ENCODE measurements around the gene SMIM10L2A. TPM values are rescaled to one million over a fixed set of nuclear protein-coding genes. Genes with fewer than 3 reads are reported as not detected.

Gene SMIM10L2A
- under 0.01 and 0.29 TPM in 2 replicates for total RNA-seq

DNA sequence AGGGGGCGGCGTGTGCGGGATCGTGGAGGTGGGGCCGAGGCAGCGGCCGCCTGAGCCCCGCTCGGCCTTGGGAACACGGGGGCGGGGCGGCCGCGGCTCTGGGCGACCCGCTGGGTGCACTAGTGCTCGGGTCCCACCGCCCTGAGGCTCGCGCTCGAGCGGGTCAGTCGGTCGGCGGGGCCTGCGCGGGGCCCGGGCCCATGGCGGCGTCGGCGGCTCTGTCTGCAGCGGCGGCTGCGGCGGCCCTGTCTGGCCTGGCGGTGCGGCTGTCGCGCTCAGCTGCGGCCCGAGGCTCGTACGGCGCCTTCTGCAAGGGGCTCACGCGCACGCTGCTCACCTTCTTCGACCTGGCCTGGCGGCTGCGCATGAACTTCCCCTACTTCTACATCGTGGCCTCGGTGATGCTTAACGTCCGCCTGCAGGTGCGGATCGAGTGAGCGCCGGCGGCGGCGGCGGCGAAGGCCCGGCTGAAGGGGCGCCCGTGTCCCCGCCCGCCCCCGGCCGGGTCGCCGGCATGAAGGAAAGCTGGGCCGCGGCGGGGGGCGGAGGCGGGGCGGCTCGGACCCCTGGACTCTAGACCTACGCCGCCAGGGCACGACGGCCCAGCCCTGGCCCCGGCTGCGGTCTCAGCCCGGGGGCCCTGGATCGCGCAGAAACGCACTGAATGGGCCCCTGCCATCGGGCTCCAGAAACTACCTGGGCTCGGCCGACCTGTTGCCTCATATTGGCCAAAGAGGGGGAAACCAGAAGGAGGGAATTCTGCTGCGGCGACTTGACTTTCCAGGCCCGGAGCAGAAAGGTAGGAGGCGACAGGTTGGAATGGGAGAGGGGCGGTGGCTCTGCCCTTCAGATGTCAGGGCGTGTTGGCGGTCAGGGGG, at the start of gene SMIM10L2A:
SMIM10L2A (plus strand) TSS at position 13 of the 878 bp plus-strand sequence; CDS start at position 201, 188 bp downstream.
- Histone ChIP-seq H2AFZ (ENCODE audit: low read length) (no peak within 1 kb of the TSS), H3K4me2 (ENCODE audit: insufficient read depth, low read length) (peak within 1 kb of the TSS; percentile 39), H4K20me1 (ENCODE audit: insufficient read depth, low read length) (no peaks in the 10 kb centered on the region), H3K36me3 (ENCODE audit: insufficient read depth, low read length) (no peaks in the 10 kb centered on the region), H3K4me1 (ENCODE audit: insufficient read depth, low read length) (no peaks in the 10 kb centered on the region), H3K27me3 (ENCODE audit: insufficient read depth, low read length) (no peaks in the 10 kb centered on the region), H3K79me2 (ENCODE audit: insufficient read depth, low read length) (no peaks in the 10 kb centered on the region), H3K27ac (ENCODE audit: low read depth, low read length) (no peak within 1 kb of the TSS), H3K9me3 (ENCODE audit: low read depth, low read length) (no peaks in the 10 kb centered on the region), H3K4me3 (ENCODE audit: insufficient read depth, low read length) (peak within 1 kb of the TSS; percentile 42)
- no peak for DNase-seq (ENCODE audit: insufficient read length, low spot score, missing footprints)
- TF ChIP-seq, protein P1, sequence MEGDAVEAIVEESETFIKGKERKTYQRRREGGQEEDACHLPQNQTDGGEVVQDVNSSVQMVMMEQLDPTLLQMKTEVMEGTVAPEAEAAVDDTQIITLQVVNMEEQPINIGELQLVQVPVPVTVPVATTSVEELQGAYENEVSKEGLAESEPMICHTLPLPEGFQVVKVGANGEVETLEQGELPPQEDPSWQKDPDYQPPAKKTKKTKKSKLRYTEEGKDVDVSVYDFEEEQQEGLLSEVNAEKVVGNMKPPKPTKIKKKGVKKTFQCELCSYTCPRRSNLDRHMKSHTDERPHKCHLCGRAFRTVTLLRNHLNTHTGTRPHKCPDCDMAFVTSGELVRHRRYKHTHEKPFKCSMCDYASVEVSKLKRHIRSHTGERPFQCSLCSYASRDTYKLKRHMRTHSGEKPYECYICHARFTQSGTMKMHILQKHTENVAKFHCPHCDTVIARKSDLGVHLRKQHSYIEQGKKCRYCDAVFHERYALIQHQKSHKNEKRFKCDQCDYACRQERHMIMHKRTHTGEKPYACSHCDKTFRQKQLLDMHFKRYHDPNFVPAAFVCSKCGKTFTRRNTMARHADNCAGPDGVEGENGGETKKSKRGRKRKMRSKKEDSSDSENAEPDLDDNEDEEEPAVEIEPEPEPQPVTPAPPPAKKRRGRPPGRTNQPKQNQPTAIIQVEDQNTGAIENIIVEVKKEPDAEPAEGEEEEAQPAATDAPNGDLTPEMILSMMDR (IDR thresholded peaks at IDR 0.05; ENCODE audit: extremely low read depth, low read depth, low read length), result no peak

DNA sequence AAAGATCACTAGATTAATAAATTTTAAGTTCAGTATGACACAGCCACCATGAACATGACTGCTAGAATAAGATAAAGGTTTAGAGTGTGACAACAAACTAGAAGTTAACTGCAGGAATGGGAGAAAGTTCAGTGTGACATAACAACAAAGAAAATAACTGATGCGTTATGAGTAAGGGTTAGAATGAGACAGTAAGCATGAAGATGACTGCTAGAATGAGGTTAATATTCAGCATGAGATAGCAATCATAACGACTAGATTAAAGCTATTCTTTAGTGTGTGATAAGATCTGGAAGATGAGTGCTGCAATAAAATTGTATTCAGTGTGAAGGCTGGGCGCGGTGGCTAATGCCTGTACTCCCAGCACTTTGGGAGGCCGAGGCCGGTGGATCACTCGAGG, 48.4 kb upstream of the SMIM10L2A start:
- no peaks in the 10 kb centered on the region for H4K20me1 ChIP-seq (ENCODE audit: insufficient read depth, low read length)
- H3K9me3 ChIP-seq (ENCODE audit: low read depth, low read length), result no peaks in the 10 kb centered on the region
- H3K4me1 ChIP-seq (ENCODE audit: insufficient read depth, low read length), result no peaks in the 10 kb centered on the region
- no peak overlapping the region for H2AFZ ChIP-seq (ENCODE audit: low read length)
- H3K27me3 ChIP-seq (ENCODE audit: insufficient read depth, low read length), result no peaks in the 10 kb centered on the region
- H3K4me2 ChIP-seq (ENCODE audit: insufficient read depth, low read length), result no peak overlapping the region
- TF ChIP-seq, protein P1 (IDR thresholded peaks at IDR 0.05; ENCODE audit: extremely low read depth, low read depth, low read length), result no peak
- H3K27ac ChIP-seq (ENCODE audit: low read depth, low read length), result no peak overlapping the region
- no peak overlapping the region for H3K4me3 ChIP-seq (ENCODE audit: insufficient read depth, low read length)
- no peak for DNase-seq (ENCODE audit: insufficient read length, low spot score, missing footprints)
- no peaks in the 10 kb centered on the region for H3K36me3 ChIP-seq (ENCODE audit: insufficient read depth, low read length)
- no peaks in the 10 kb centered on the region for H3K79me2 ChIP-seq (ENCODE audit: insufficient read depth, low read length)

DNA sequence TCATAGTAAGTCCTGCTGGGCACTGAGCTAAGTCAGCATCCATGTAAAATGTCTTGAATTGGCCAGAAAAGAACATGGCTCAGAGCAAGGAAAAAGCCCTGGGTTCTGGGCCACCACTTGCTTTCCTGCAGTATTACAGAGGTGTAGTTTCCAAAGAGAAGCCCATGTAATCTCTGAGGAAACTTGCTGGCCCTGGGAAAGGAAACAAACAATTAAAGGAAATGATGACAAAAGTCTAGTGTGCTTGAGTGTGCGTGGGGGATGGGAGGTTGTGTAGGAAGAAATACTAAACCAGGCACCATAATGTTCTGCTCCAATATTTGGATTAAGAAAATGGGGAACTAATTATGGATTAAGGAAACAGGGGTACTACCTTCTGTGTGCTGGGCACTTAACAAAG, 39.5 kb upstream of the SMIM10L2A start:
- no peaks in the 10 kb centered on the region for H3K9me3 ChIP-seq (ENCODE audit: low read depth, low read length)
- H3K4me3 ChIP-seq (ENCODE audit: insufficient read depth, low read length), result no peak overlapping the region
- no peaks in the 10 kb centered on the region for H3K36me3 ChIP-seq (ENCODE audit: insufficient read depth, low read length)
- H3K79me2 ChIP-seq (ENCODE audit: insufficient read depth, low read length), result no peaks in the 10 kb centered on the region
- no peak overlapping the region for H3K4me2 ChIP-seq (ENCODE audit: insufficient read depth, low read length)
- no peaks in the 10 kb centered on the region for H4K20me1 ChIP-seq (ENCODE audit: insufficient read depth, low read length)
- no peaks in the 10 kb centered on the region for H3K4me1 ChIP-seq (ENCODE audit: insufficient read depth, low read length)
- no peaks in the 10 kb centered on the region for H3K27me3 ChIP-seq (ENCODE audit: insufficient read depth, low read length)
- H3K27ac ChIP-seq (ENCODE audit: low read depth, low read length), result no peak overlapping the region
- no peak for DNase-seq (ENCODE audit: insufficient read length, low spot score, missing footprints)
- TF ChIP-seq, protein P1 (IDR thresholded peaks at IDR 0.05; ENCODE audit: extremely low read depth, low read depth, low read length), result no peak
- no peak overlapping the region for H2AFZ ChIP-seq (ENCODE audit: low read length)

DNA sequence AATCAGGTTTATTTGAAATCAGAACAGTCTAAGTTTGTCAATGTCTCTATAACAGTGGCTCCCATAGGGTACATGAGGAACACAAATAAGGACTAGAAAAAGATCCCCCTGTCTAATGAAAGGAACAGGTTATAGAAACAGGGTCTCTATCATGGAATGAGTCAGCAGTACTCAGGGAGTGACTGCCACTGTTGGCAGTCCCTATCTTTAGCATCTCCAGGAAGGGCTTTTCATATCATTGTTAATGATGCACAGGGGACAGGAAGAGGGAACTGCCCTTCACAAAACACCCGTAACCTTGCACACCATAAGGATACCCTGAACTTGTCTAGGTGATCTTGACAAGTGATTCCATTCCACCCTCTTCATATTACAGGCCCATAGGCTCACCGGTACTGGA, 38.5 kb upstream of the SMIM10L2A start:
- no peak overlapping the region for H3K27ac ChIP-seq (ENCODE audit: low read depth, low read length)
- no peaks in the 10 kb centered on the region for H3K27me3 ChIP-seq (ENCODE audit: insufficient read depth, low read length)
- no peaks in the 10 kb centered on the region for H3K36me3 ChIP-seq (ENCODE audit: insufficient read depth, low read length)
- H3K4me3 ChIP-seq (ENCODE audit: insufficient read depth, low read length), result no peak overlapping the region
- TF ChIP-seq, protein P1 (IDR thresholded peaks at IDR 0.05; ENCODE audit: extremely low read depth, low read depth, low read length), result no peak
- H3K79me2 ChIP-seq (ENCODE audit: insufficient read depth, low read length), result no peaks in the 10 kb centered on the region
- H3K4me2 ChIP-seq (ENCODE audit: insufficient read depth, low read length), result no peak overlapping the region
- H2AFZ ChIP-seq (ENCODE audit: low read length), result no peak overlapping the region
- no peak for DNase-seq (ENCODE audit: insufficient read length, low spot score, missing footprints)
- no peaks in the 10 kb centered on the region for H3K4me1 ChIP-seq (ENCODE audit: insufficient read depth, low read length)
- no peaks in the 10 kb centered on the region for H3K9me3 ChIP-seq (ENCODE audit: low read depth, low read length)
- no peaks in the 10 kb centered on the region for H4K20me1 ChIP-seq (ENCODE audit: insufficient read depth, low read length)
